ENCODE data around the gene DENND6A. TPM values are rescaled to one million over a fixed set of nuclear protein-coding genes. Genes with fewer than 3 reads are reported as not detected.
A peak's percentile ranks its signal among the peaks of the same experiment; 100 is the strongest.

The DENND6A gene
- total RNA-seq, 2 donors from 2014 or later, result 5.9 to 9.9 TPM

- DNase-seq (no peak), ATAC-seq (no peak)
- no peak overlapping the region for H3K4me3 ChIP-seq
- no peaks in the 10 kb centered on the region for H3K9me3 ChIP-seq
- H3K36me3 ChIP-seq (replicated peaks in 1 of 2; ENCODE audit: insufficient read depth in 1 of 2, low read depth in 2 of 2), result peaks cover 0 to 5% of the 10 kb centered on the region in 2 donors
- peaks cover 85% of the 10 kb centered on the region for H3K4me1 ChIP-seq
- H3K27me3 ChIP-seq, result no peaks in the 10 kb centered on the region
- H3K27ac ChIP-seq, result no peak overlapping the region
- intact Hi-C loops (cut with DNase I), result no loop called here
- 43 to 49% methylated on average over 2 of the region's 2 CpGs for WGBS, 2 donors
- TF ChIP-seq POLR2A (IDR thresholded peaks at IDR 0.05), result no peak
- TF ChIP-seq, protein P1, sequence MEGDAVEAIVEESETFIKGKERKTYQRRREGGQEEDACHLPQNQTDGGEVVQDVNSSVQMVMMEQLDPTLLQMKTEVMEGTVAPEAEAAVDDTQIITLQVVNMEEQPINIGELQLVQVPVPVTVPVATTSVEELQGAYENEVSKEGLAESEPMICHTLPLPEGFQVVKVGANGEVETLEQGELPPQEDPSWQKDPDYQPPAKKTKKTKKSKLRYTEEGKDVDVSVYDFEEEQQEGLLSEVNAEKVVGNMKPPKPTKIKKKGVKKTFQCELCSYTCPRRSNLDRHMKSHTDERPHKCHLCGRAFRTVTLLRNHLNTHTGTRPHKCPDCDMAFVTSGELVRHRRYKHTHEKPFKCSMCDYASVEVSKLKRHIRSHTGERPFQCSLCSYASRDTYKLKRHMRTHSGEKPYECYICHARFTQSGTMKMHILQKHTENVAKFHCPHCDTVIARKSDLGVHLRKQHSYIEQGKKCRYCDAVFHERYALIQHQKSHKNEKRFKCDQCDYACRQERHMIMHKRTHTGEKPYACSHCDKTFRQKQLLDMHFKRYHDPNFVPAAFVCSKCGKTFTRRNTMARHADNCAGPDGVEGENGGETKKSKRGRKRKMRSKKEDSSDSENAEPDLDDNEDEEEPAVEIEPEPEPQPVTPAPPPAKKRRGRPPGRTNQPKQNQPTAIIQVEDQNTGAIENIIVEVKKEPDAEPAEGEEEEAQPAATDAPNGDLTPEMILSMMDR (IDR thresholded peaks at IDR 0.05), result no peak
Observed at GRCh38 chr3:57587905-57588304, 105.0 kb downstream of the DENND6A start.

GRCh38 chr3:57586778-57587177 is 106.1 kb downstream of the DENND6A start:
- Histone ChIP-seq H3K9me3 (no peaks in the 10 kb centered on the region), H3K36me3 (replicated peaks in 1 of 2; ENCODE audit: insufficient read depth in 1 of 2, low read depth in 2 of 2) (peaks cover 0 to 5% of the 10 kb centered on the region in 2 donors), H3K27me3 (no peaks in the 10 kb centered on the region), H3K27ac (peak overlapping the region in 1 of 4 donors; percentile 36), H3K4me1 (peaks cover 78% of the 10 kb centered on the region), H3K4me3 (no peak overlapping the region)
- no peak for ATAC-seq
- no peak for DNase-seq
- intact Hi-C loops (cut with DNase I), result no loop called here
- no peak for TF ChIP-seq POLR2A (IDR thresholded peaks at IDR 0.05)
- TF ChIP-seq, protein P1 (IDR thresholded peaks at IDR 0.05), result no peak
- 47 to 49% methylated on average over 6 of the region's 6 CpGs for WGBS, 2 donors

DNA sequence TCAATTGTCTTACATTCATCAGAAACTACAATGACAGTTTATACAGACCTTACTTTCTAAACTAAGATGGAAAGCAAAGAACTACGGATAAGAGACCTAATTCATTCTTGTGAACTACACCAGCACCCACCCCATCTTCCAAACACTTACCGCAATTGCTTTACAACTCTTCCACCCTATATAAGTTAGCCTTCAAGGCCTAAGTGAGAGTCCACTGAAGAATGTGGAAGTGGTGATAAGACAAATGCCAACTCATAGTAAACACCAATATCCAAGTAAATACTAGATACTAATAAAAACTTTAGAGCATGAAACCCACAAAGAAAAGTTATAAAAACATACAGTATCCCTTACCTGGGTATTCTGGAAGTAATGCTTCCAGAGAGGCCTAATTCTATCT is 109.3 kb downstream of the DENND6A start:
- peaks cover 0 to 6% of the 10 kb centered on the region in 2 donors for H3K36me3 ChIP-seq (replicated peaks in 1 of 2; ENCODE audit: insufficient read depth in 1 of 2, low read depth in 2 of 2)

GRCh38 chr3:57582474-57583168 is 110.3 kb downstream of the DENND6A start:
- H3K4me3 ChIP-seq, result no peak overlapping the region
- no peaks in the 10 kb centered on the region for H3K9me3 ChIP-seq
- DNase-seq (peak in 1 of 4 donors; percentile 21), ATAC-seq (peak; percentile 47)
- no peaks in the 10 kb centered on the region for H3K27me3 ChIP-seq
- intact Hi-C loops (cut with DNase I), result no loop called here
- peaks cover 0 to 7% of the 10 kb centered on the region in 2 donors for H3K36me3 ChIP-seq (replicated peaks in 1 of 2; ENCODE audit: insufficient read depth in 1 of 2, low read depth in 2 of 2)
- 74 to 78% methylated on average over 7 of the region's 7 CpGs for WGBS, 2 donors
- TF ChIP-seq, protein P1 (IDR thresholded peaks at IDR 0.05), result peak in 4 of 7 experiments; percentile 17 to 20 (median 18)
- TF ChIP-seq POLR2A (IDR thresholded peaks at IDR 0.05), result no peak
- peak overlapping the region in 1 of 4 donors; percentile 22 for H3K27ac ChIP-seq
- H3K4me1 ChIP-seq, result peaks cover 61% of the 10 kb centered on the region

More for the DNA sequence above, 109.3 kb downstream of the DENND6A start:
- 56 to 70% methylated on average over 2 of the region's 2 CpGs for WGBS, 2 donors
- intact Hi-C loops (cut with DNase I), result no loop called here
- peaks cover 64% of the 10 kb centered on the region for H3K4me1 ChIP-seq
- H3K9me3 ChIP-seq, result no peaks in the 10 kb centered on the region
- ATAC-seq (no peak), DNase-seq (no peak)
- peak overlapping the region in 1 of 4 donors; percentile 35 for H3K27ac ChIP-seq
- TF ChIP-seq, protein P1 (IDR thresholded peaks at IDR 0.05), result no peak
- TF ChIP-seq POLR2A (IDR thresholded peaks at IDR 0.05), result no peak
- H3K27me3 ChIP-seq, result no peaks in the 10 kb centered on the region
- H3K4me3 ChIP-seq, result no peak overlapping the region

DNA sequence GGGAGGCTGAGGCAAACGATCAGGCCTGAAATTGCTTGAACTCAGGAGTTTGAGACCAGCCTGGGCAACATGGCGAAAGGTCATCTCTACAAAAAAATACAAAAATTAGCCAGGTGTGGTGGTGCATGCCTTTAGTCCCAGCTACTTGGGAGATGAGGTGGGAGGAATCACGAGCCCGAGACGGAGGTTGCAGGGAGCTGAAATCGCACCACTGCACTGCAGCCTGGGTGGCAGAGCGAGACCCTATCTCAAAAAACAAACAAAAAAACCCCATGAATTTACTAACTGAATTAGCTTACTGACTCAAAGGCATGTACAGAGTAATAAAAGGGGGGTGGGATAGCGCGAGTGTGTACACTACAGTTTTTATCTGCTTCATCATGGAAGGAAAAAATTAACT is 115.1 kb downstream of the DENND6A start:
- H3K27ac ChIP-seq, result no peak overlapping the region
- no peak for ATAC-seq
- H3K27me3 ChIP-seq, result no peaks in the 10 kb centered on the region
- 77 to 85% methylated on average over 9 of the region's 9 CpGs for WGBS, 2 donors
- no peaks in the 10 kb centered on the region for H3K9me3 ChIP-seq
- peaks cover 29% of the 10 kb centered on the region for H3K4me1 ChIP-seq
- H3K4me3 ChIP-seq, result no peak overlapping the region
- no peak for DNase-seq
- H3K36me3 ChIP-seq (replicated peaks in 1 of 2; ENCODE audit: insufficient read depth in 1 of 2, low read depth in 2 of 2), result peaks cover 12 to 13% of the 10 kb centered on the region in 2 donors
- TF ChIP-seq POLR2A (IDR thresholded peaks at IDR 0.05), result no peak
- TF ChIP-seq, protein P1 (IDR thresholded peaks at IDR 0.05), result no peak
- intact Hi-C loops (cut with DNase I), result no loop called here

Measured in body of pancreas (tissue), 4 donors.